Muscle of leg (tissue), 11 donors: Measurements from ENCODE around the gene PLEKHA6. TPM values are rescaled to one million over a fixed set of nuclear protein-coding genes. Genes with fewer than 3 reads are reported as not detected.

Source experiments
- DNase-seq: peaks from one replicate; pipeline ENCODE4 v3.0.0; 2013
- H3K27ac ChIP-seq: one replicate; pipeline ENCODE4 v1.5.1; 2013; ENCODE audit warnings: mild to moderate bottlenecking, low read length, control low read depth
- H3K27me3 ChIP-seq: one replicate; pipeline ENCODE4 v1.6.1; 2013; ENCODE audit warnings: low read length; ENCODE audit not compliant: control insufficient read depth, insufficient read depth
- H3K36me3 ChIP-seq: one replicate; pipeline ENCODE4 v1.6.1; 2013; ENCODE audit warnings: low read length; ENCODE audit not compliant: control insufficient read depth, insufficient read depth
- H3K4me1 ChIP-seq: one replicate; pipeline ENCODE4 v1.6.1; 2013; ENCODE audit warnings: low read length; ENCODE audit not compliant: control insufficient read depth, insufficient read depth
- H3K4me3 ChIP-seq: one replicate; pipeline ENCODE4 v1.5.1; 2013; ENCODE audit warnings: low read length, control low read depth
- H3K9me3 ChIP-seq: replicated peaks from 2 replicates; pipeline ENCODE4 v1.6.1; 2013; ENCODE audit warnings: low read depth, low read length; ENCODE audit not compliant: control insufficient read depth
- WGBS: methylation state at CpG from one replicate; pipeline ENCODE4 v1.1.5; 2013; ENCODE audit warnings: missing lambda C conversion rate; ENCODE audit not compliant: insufficient coverage; 5-methylcytosine and 5-hydroxymethylcytosine counted together
- polyA plus RNA-seq, 8 donors: library from polyadenylated mRNA; unstranded; fragments of 120-200 nt; gene quantifications; one replicate each; pipeline versions ENCODE4 v1.2.1 to v1.2.3, GENCODE V29; 2013; ENCODE audit warnings: inconsistent platforms in 1 of 8, low replicate concordance in 1 of 8; ENCODE audit not compliant: insufficient read length in 8 of 8, insufficient read depth in 1 of 8
- total RNA-seq: library from RNA; stranded (reverse); fragments of 120-200 nt; gene quantifications from one replicate; pipeline ENCODE4 v1.2.4, GENCODE V29; 2013

The PLEKHA6 gene
- total and polyA plus RNA-seq, 9 donors = 2.2 to 10.0 (median 4.8) TPM

GRCh38 chr1:204400882-204401510 lies 41.3 kb upstream of the PLEKHA6 start:
- Histone ChIP-seq H3K9me3 (no peaks in the 10 kb centered on the region), H3K4me3 (no peak overlapping the region), H3K27ac (no peak overlapping the region), H3K36me3 (peaks cover 33% of the 10 kb centered on the region), H3K4me1 (peaks cover 2% of the 10 kb centered on the region), H3K27me3 (no peaks in the 10 kb centered on the region)
- 60% methylated on average over 1 of the region's 6 CpGs for whole genome bisulfite sequencing
- no peak for DNase-seq

- 20% methylated on average over 1 of the region's 7 CpGs for WGBS
- peaks cover 21% of the 10 kb centered on the region for H3K36me3 ChIP-seq
- DNase-seq = peak; percentile 75
Observed at GRCh38 chr1:204398197-204399125, 38.7 kb upstream of the PLEKHA6 start.

DNA sequence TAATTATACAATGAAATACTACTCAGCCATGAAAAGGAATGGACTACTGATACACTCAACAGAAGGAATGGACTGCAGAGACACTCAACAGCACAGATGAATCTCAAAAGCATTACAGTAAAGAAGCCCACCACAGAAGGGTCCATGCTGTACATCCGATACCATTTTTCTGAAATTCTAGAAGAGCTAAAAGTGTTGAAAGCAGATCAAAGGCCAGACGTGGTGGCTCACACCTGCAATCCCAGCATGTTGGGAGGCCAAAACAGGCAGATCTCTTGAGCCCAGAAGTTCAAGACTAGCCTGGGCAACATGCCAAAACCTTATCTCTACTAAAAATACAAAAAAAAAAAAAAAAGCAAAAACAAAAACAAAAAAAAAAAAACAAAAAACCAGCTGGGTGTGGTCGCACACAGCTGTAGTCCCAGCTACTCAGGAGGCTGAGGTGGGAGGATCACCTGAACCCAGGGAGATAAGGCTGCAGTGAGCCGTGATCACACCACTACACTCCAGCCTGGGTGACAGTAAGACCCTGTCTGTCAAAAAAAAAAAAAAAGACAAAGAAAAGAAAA lies 36.4 kb upstream of the PLEKHA6 start:
- peaks cover 2% of the 10 kb centered on the region for H3K4me1 ChIP-seq
- no peak for DNase-seq
- no peaks in the 10 kb centered on the region for H3K27me3 ChIP-seq
- 100% methylated on average over 1 of the region's 4 CpGs for WGBS
- no peaks in the 10 kb centered on the region for H3K9me3 ChIP-seq
- peaks cover 19% of the 10 kb centered on the region for H3K36me3 ChIP-seq
- no peak overlapping the region for H3K4me3 ChIP-seq
- H3K27ac ChIP-seq = no peak overlapping the region

More at GRCh38 chr1:204398197-204399125, 38.7 kb upstream of the PLEKHA6 start:
- H3K4me3 ChIP-seq = no peak overlapping the region
- H3K9me3 ChIP-seq = no peaks in the 10 kb centered on the region
- no peaks in the 10 kb centered on the region for H3K27me3 ChIP-seq
- H3K4me1 ChIP-seq = peaks cover 2% of the 10 kb centered on the region
- peak overlapping the region; percentile 22 for H3K27ac ChIP-seq

DNA sequence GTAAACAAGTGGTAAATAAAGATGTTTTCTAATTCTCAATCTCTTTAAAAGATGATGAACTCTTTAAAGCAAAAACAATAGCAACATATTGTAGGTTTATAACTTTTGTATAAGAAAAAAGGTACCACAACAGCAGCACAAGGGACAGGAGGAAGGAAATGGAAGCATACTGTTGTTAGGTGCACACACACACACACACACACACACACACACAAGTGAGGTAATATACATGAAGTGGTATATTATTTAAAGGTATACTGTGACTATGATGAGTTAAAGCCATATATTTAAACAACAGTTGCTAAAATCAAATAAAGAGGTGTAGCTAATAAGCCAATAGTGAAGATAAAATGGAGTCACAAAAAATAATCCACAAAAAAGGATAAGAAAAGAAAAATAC lies 31.9 kb upstream of the PLEKHA6 start:
- Histone ChIP-seq H3K4me1 (no peaks in the 10 kb centered on the region), H3K27ac (no peak overlapping the region), H3K27me3 (peaks cover 2% of the 10 kb centered on the region), H3K9me3 (no peaks in the 10 kb centered on the region), H3K36me3 (no peaks in the 10 kb centered on the region), H3K4me3 (no peak overlapping the region)
- no peak for DNase-seq

DNA sequence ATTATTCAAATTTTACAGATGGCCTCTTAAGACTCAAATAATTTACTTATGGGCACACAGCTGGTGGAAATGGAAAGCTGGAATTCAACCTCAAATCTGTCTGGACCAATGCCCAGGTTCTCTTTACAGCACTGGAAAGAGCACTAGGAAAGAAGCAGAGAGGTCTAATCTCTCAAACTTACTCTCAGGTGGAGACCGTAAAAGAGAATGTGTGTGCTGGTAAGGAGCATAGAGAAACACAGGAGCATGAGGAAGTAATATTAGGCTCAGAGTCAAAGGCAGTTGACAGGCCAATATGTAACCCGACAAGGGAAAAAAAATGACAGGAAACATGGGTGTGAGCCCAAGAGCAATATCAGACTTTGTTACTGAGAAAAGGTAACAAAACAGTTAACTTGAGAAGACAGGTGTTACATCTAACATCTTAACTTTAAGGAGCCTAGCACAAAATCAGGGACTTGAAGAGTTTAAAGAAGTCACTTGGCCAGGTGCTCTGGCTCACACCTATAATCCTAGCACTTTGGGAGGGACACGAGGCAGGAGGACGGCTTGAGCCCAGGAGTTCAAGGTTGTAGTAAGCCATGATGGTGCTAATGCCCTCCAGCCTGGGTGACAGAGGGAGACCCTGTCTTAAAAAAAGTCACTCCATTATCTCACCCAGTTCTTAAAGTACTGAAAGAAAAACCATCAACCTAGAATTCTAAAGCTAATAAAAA lies 31.2 kb upstream of the PLEKHA6 start:
- no peak for DNase-seq

DNA sequence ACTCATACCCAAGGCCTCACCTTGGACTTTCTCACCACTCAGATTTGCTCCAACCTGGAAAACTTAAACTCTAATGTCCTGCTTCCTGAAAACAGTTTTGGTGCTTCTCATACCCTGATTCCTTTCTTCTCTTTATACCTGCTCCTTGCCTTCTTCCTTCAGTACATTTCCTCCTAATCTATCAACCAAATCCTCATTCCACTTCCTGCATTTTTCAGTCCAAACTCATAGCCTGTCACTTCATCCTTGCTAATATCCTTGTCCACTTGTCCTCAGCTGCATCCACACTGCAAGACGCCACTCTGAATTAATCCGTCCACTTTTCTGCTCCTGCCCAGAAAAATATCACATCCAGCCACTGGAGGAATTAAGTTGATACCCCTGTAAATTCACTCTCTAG lies 26.0 kb upstream of the PLEKHA6 start:
- no peaks in the 10 kb centered on the region for H3K36me3 ChIP-seq
- no peaks in the 10 kb centered on the region for H3K9me3 ChIP-seq
- no peaks in the 10 kb centered on the region for H3K4me1 ChIP-seq
- no peak overlapping the region for H3K4me3 ChIP-seq
- H3K27me3 ChIP-seq = peaks cover 16% of the 10 kb centered on the region
- H3K27ac ChIP-seq = no peak overlapping the region
- WGBS = 71% methylated on average over 2 of the region's 2 CpGs
- DNase-seq = no peak

More for the DNA sequence above, 31.2 kb upstream of the PLEKHA6 start:
- Histone ChIP-seq H3K27ac (no peak overlapping the region), H3K4me1 (no peaks in the 10 kb centered on the region), H3K27me3 (peaks cover 3% of the 10 kb centered on the region), H3K36me3 (no peaks in the 10 kb centered on the region), H3K9me3 (no peaks in the 10 kb centered on the region), H3K4me3 (no peak overlapping the region)
- WGBS = 7% methylated on average over 2 of the region's 4 CpGs

DNA sequence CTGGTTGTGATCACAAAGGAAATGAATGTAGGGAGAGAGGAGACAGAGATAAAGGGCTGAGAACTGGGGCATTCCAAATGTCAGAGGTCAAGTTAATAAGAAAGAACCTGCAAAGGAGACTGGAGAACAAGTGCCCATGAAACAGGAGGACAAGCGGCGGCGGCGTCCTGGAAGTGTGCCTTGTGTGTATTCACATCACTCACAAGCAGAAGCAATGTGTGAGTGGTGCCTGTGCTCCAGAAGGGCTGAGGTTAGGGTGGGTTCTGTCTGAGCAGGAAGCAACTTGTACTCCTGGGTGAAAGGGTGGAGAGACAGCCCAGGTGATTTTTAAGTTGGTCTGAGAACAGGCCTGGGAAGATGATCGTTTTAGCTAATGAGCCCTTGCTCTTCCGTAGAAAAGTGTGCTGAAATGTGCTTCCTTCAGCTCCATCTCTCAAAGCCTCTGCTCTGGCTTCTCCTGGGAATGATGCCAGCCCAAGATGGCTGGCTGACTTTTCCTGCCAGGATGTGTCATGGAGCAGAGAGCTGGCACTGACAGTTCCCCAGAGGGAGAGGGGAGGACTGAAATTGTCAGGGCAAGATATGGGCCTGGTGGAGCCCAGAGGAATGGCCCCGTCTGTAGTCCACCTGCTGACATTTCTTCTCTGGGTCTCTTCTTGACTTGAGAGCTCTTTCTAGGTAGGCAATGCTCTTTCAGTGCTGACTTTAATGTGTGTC lies 25.1 kb upstream of the PLEKHA6 start:
- DNase-seq = no peak
- H3K27ac ChIP-seq = no peak overlapping the region

GRCh38 chr1:204383163-204383904 lies 23.6 kb upstream of the PLEKHA6 start:
- Histone ChIP-seq H3K36me3 (no peaks in the 10 kb centered on the region), H3K4me3 (no peak overlapping the region), H3K4me1 (peaks cover under 1% of the 10 kb centered on the region), H3K9me3 (no peaks in the 10 kb centered on the region), H3K27me3 (peaks cover 37% of the 10 kb centered on the region), H3K27ac (no peak overlapping the region)
- WGBS = 59% methylated on average over 3 of the region's 5 CpGs
- no peak for DNase-seq

More for the DNA sequence above, 25.1 kb upstream of the PLEKHA6 start:
- Histone ChIP-seq H3K36me3 (no peaks in the 10 kb centered on the region), H3K9me3 (no peaks in the 10 kb centered on the region), H3K27me3 (peaks cover 23% of the 10 kb centered on the region), H3K4me3 (no peak overlapping the region), H3K4me1 (no peaks in the 10 kb centered on the region)
- 80% methylated on average over 1 of the region's 7 CpGs for WGBS

- Histone ChIP-seq H3K27ac (no peak overlapping the region), H3K27me3 (peaks cover 43% of the 10 kb centered on the region), H3K4me3 (no peak overlapping the region), H3K4me1 (peaks cover 6% of the 10 kb centered on the region), H3K36me3 (no peaks in the 10 kb centered on the region), H3K9me3 (no peaks in the 10 kb centered on the region)
- DNase-seq = no peak
- no CpG with 5 or more reads among the region's 2 CpGs for WGBS
Observed at GRCh38 chr1:204382714-204383083, 23.0 kb upstream of the PLEKHA6 start.
